Brain microvascular endothelial cell (primary cell): ENCODE results near the gene EPHB2.

ENCODE experiments used
- DNase-seq: peaks from one replicate; pipeline ENCODE4 v3.0.0-alpha.2; 2020
- H3K27ac ChIP-seq: fragments of 250-450 bp; sonication (Bioruptor Pico); 2 replicates; pipeline ENCODE4 v1.5.1; 2020; ENCODE audit warnings: mild to moderate bottlenecking, moderate library complexity
- H3K27me3 ChIP-seq: fragments of 250-450 bp; sonication (Bioruptor Pico); replicated peaks from 2 replicates; pipeline ENCODE4 v1.5.1; 2020; ENCODE audit warnings: mild to moderate bottlenecking
- H3K36me3 ChIP-seq: fragments of 250-450 bp; sonication (Bioruptor Pico); replicated peaks from 2 replicates; pipeline ENCODE4 v1.5.1; 2020; ENCODE audit warnings: mild to moderate bottlenecking
- H3K4me3 ChIP-seq: 2 replicates; pipeline ENCODE4 v1.5.1; 2011; ENCODE audit warnings: low read depth, mild to moderate bottlenecking, control low read depth, low read length, moderate library complexity
- in situ Hi-C: cut with HindIII; loops from 2 replicates; pipeline ENCODE4 v1.10.0; 2017; ENCODE audit warnings: low sequenced_read_pairs, low pct_ligation_motif_present
- TF ChIP-seq, protein P1 (sequence below): IDR thresholded peaks from 2 replicates; pipeline ENCODE4 v1.5.1; 2011; ENCODE audit warnings: low read depth, mild to moderate bottlenecking, moderate library complexity, low read length, control low read depth, inconsistent platforms; ENCODE audit errors: missing control alignments

The EPHB2 gene

DNA sequence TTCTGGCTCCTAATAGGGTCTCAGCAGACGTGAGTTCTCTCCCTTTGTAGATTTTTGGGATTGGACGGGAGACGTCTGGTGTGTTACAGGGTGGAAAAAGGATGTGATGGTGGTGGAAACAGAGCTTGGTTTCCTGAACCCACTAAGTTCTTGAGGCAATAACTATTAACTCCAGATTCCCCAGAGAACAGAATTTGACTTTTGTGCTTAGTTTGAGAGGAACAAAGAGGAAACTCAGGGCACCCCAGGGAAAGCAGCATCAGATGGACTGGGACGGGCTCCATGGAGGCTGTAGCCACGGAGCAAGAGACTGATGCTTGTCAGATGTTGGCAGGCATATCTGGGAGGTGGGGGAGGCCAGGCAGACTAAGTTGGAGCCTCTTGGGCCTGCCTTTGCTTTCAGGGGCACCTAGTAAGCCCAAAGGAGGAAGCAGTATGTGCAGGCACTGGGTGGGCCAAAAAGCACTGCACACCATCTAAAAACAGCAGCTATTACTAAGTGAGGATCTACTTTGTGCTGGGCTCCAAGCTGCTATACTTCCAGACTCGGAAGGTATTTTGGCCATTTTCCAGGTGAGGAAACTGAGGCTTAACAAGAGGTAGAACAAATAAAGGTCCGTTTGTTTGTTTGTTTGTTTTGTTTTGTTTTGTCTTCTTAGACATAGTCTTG is 66.9 kb downstream of the EPHB2 start:
- in situ Hi-C loops: no loop called here
- Histone ChIP-seq H3K4me3 (no peak overlapping the region), H3K27ac (no peak overlapping the region), H3K27me3 (no peaks in the 10 kb centered on the region), H3K36me3 (no peaks in the 10 kb centered on the region)
- DNase-seq: no peak
- TF ChIP-seq, protein P1, sequence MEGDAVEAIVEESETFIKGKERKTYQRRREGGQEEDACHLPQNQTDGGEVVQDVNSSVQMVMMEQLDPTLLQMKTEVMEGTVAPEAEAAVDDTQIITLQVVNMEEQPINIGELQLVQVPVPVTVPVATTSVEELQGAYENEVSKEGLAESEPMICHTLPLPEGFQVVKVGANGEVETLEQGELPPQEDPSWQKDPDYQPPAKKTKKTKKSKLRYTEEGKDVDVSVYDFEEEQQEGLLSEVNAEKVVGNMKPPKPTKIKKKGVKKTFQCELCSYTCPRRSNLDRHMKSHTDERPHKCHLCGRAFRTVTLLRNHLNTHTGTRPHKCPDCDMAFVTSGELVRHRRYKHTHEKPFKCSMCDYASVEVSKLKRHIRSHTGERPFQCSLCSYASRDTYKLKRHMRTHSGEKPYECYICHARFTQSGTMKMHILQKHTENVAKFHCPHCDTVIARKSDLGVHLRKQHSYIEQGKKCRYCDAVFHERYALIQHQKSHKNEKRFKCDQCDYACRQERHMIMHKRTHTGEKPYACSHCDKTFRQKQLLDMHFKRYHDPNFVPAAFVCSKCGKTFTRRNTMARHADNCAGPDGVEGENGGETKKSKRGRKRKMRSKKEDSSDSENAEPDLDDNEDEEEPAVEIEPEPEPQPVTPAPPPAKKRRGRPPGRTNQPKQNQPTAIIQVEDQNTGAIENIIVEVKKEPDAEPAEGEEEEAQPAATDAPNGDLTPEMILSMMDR: no peak

DNA sequence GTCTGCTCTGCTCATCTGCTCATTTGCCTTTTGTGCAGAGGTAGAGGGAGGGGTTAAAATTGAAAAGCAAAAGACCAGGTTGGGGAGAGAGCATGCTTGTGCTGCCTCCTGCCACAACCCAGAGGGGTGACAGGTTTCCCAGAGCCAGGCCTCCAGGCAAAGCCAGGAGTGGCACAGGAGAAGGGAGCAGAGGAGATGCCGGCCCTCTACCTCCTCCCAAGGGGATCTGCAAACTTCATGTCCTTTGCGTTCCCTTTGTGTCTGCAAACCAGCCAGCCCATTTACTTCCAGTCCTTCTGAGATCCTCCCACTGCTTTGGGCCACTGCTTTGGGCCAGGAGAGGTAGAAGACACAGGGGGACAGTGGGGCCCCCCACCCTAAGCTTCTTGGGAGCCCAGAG is 67.8 kb downstream of the EPHB2 start:
- no peak overlapping the region for H3K4me3 ChIP-seq
- in situ Hi-C loops: no loop called here
- no peaks in the 10 kb centered on the region for H3K27me3 ChIP-seq
- DNase-seq: no peak
- no peak overlapping the region for H3K27ac ChIP-seq
- H3K36me3 ChIP-seq: no peaks in the 10 kb centered on the region
- TF ChIP-seq, protein P1: no peak

DNA sequence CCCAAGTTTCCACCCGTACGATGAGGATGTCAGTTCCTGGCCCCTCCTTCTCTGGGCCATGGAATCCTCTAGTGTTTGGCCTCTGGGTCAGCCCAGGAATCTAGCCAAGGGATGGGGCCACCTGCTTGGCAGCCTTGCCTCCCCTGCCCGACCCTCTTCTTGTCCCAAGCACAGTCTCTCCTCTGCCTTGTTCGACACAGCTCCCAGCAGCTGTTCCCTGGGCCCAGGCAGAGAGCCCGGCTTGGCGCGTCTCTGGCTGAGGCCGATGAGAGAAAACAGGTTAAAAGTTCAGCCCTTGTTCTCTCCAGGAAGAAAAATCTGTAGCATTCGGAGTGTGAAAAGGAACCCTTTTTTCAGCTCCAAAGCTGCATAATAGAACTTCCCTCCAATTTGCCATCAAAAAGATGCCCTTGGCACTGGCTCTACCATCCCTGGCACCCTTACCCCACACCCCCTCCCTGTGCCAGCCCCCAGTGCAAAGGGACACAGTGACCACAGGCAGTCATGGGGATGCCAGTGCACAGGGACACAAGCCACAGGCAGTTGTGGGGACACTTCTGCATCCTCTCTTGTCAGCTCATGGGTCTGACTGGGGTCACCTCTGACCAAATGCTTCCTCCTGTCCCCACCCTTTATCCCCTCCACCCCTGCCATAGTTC is 68.4 kb downstream of the EPHB2 start:
- Histone ChIP-seq H3K36me3 (no peaks in the 10 kb centered on the region), H3K27me3 (no peaks in the 10 kb centered on the region), H3K4me3 (no peak overlapping the region), H3K27ac (no peak overlapping the region)
- in situ Hi-C loops: no loop called here
- TF ChIP-seq, protein P1: no peak
- DNase-seq: no peak

DNA sequence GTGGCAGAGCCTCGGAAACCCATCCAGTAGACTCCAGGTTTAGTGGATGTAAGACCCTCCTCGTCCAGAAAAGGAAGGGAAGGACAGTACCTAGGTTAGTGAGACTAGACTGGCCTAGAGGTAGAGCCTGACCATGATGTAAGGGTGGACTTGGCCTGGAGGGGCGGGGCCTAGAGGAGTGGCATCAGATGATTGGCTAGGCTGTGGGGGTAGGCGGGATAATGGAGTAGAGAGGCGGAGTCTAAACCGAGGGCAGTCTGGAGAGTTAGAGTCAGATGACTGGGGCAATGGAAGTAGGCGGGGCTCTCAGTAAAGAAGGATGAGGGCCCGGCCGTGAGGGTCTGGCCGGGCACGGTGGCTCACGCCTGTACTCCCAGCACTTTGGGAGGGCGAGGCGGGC is 70.1 kb downstream of the EPHB2 start:
- no peak for DNase-seq
- H3K27me3 ChIP-seq: no peaks in the 10 kb centered on the region
- TF ChIP-seq, protein P1: no peak
- H3K27ac ChIP-seq: no peak overlapping the region
- no peak overlapping the region for H3K4me3 ChIP-seq
- H3K36me3 ChIP-seq: peaks cover 3% of the 10 kb centered on the region
- in situ Hi-C loops: no loop called here

DNA sequence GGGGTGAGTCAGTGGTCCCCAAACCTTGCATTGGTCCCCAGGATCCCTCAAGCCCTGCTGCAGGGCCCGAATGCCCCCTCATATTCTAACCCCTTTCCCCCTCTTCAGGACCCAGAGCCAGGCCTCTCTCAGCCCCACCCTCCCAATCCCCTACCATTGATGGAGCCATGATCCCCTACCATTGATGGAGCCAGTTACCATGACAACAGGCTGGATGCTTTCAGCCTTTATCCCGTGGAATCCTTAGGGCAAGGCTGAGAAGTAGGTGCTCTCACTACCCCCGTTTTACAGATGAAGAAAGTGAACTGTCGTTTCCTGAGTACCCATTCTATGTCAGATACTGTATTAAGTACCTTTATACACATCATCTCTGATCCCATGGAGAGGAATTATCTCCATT is 70.8 kb downstream of the EPHB2 start:
- no peak overlapping the region for H3K27ac ChIP-seq
- no peaks in the 10 kb centered on the region for H3K27me3 ChIP-seq
- no peak overlapping the region for H3K4me3 ChIP-seq
- H3K36me3 ChIP-seq: peaks cover 3% of the 10 kb centered on the region
- DNase-seq: no peak
- TF ChIP-seq, protein P1: no peak
- in situ Hi-C loops: no loop called here

DNA sequence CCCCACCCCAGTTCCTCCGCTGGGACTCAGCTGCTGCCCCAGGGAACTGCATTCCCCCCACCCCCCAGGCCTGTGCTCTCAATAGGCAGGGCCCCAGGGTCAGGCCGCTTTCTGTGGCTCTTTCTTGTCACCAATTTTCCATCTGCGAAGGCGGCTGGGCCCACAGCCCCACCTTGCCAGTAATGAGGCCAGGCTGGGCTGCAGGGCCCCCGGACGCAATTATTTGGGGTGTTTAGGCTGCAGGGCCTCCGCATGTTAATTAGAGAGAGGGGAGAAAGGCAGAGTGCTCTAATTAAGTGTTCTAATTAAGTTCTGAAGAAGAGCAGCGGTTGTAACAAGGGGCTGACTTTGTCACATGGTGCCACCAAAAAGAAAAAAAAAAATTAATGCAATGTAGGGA is 71.8 kb downstream of the EPHB2 start:
- Histone ChIP-seq H3K27ac (no peak overlapping the region), H3K36me3 (peaks cover 3% of the 10 kb centered on the region), H3K27me3 (no peaks in the 10 kb centered on the region), H3K4me3 (no peak overlapping the region)
- in situ Hi-C loops: no loop called here
- TF ChIP-seq, protein P1: no peak
- DNase-seq: no peak
